Measurements from ENCODE around the gene HMCN1.

HMCN1 gene

GRCh38 chr1:185803241-185803640 lies 69.0 kb downstream of the HMCN1 start:
- DNase-seq (ENCODE audit: low read depth in 1 of 2, low spot score in 1 of 2), result no peak

GRCh38 chr1:185804206-185804605 lies 70.0 kb downstream of the HMCN1 start:
- DNase-seq (ENCODE audit: low read depth in 1 of 2, low spot score in 1 of 2), result no peak

- DNase-seq (ENCODE audit: low read depth in 1 of 2, low spot score in 1 of 2), result no peak
Observed at GRCh38 chr1:185804608-185805007, 70.4 kb downstream of the HMCN1 start.

DNA sequence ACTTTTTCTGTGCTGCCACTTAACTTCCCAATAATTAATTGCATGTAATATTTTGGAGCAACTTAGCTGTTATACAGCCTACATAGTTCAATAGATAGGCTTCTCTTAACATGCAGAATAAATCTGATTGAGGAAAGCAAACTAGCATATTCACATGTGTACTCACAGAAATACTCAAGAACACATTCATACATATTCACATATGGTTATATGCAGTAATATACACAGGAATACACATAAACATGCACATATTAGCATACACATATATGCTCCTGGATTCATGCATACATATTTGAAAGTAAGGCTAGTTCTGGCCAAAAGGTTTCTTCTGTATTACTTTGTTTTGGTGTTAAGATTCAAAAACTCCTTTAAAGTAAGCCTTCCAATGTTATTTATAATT lies 73.1 kb downstream of the HMCN1 start:
- DNase-seq (ENCODE audit: low read depth in 1 of 2, low spot score in 1 of 2), result no peak

DNA sequence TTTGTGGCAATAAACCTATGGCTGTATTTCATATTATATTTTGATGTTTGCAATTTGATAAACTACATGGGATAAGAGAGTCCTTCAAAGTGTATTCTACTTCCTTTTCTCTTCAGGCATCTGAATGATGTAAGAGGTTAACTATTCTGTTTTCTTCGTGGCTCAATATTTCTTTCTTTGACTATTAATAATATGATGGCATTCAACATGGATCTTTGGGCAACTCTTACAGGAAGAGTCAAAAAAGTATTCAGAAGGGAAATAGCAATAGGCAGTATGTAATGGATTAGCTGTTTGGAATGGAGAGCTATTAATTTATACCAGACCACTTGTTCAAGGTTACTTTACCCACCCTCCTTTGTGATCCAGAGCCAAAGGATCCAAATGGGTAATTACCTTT lies 74.4 kb downstream of the HMCN1 start:
- no peak for DNase-seq (ENCODE audit: low read depth in 1 of 2, low spot score in 1 of 2)

GRCh38 chr1:185811073-185811709 lies 77.0 kb downstream of the HMCN1 start:
- no peak for DNase-seq (ENCODE audit: low read depth in 1 of 2, low spot score in 1 of 2)

DNA sequence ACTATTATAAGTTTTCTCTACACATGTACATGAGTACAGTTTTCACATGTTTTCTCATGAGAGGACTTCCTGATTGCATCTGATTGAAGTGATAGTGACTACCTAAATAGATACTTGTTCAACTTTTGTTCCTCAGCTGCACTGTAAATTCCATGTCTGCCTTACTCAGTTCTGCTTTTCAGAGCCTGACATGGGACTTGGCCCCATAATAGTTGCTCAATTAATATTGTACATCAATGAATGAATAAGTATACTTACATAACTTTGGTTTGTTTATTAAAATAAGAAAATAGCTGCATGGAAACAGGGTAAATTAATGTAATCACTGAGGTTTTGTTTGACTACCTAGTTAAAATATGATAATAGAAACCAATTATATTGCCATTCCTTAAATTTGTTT lies 78.7 kb downstream of the HMCN1 start:
- no peak for DNase-seq (ENCODE audit: low read depth in 1 of 2, low spot score in 1 of 2)

- DNase-seq (ENCODE audit: low read depth in 1 of 2, low spot score in 1 of 2), result no peak
Observed at GRCh38 chr1:185813401-185813979, 79.3 kb downstream of the HMCN1 start.

DNA sequence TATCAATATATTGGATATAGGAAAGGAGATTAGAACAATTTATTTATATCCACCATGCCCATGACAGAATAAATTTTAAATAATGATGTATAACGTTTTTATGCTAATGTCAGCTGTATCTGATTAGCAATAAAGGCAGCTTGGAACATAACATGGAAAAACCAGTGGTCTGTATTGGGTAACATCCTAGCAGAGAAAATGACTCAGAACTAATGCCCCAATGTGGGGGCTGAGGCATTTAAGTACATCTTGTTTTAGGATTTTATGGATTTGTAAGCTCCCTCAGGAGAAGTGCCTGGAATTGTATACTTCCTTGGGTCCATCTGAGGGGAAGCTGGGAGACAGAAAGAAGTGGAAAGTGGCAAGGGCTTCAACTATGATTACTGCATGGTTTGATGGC lies 82.3 kb downstream of the HMCN1 start:
- DNase-seq (ENCODE audit: low read depth in 1 of 2, low spot score in 1 of 2), result no peak

DNA sequence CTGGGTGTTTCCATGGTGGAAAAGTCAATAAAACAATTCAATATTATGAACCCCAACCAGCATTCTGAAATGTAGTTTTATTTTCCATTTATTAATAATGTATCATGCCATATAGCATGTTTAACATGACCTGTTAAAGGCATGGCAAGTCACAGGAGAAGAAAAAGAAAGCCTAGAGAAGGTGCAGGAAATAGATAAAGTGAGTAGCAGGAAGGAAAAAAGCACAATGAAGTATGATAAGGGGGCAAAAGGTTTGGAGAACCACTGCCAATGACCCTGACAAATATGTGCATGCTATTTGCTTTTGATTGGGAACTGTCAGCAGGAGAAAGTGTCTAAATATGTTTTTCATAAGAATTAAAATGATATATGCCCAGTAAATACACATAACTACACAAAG lies 85.6 kb downstream of the HMCN1 start:
- no peak for DNase-seq (ENCODE audit: low read depth in 1 of 2, low spot score in 1 of 2)

DNA sequence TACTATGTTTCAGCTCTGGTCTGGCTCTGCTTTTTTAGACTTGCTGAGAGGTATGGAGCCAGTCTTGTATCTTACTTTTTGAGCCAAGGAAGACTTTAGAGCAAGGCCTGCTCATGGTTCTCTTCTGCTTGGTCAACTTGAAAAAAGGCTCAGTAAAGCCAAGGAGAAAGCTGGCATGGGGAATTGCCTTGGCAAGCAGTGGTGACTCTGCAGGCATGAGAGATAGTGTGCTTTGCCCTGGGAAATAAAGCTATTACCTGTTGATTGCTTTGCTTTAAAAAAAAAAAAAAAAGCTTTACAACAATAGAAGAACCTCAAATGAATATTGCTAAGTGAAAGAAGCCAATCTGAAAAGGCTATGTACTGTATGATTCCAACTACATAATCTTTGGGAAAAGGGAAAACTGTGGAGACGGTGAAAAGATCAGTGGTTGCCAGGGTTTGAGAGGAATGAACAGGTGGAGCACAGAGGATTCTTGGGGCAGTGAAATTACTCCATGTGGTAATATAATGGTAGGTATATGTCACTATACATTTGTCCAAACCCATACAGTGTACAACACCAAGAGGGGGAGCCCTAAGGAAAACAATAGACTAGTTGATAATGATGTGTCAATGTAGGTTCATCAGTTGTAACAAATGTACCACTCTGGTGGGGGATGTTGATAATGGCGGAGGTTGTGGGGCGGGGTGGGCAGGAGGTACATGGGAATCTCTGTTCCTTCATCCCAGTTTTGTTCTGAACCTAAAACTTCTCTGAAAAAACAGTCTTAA lies 87.6 kb downstream of the HMCN1 start:
- DNase-seq (ENCODE audit: low read depth in 1 of 2, low spot score in 1 of 2), result no peak

DNA sequence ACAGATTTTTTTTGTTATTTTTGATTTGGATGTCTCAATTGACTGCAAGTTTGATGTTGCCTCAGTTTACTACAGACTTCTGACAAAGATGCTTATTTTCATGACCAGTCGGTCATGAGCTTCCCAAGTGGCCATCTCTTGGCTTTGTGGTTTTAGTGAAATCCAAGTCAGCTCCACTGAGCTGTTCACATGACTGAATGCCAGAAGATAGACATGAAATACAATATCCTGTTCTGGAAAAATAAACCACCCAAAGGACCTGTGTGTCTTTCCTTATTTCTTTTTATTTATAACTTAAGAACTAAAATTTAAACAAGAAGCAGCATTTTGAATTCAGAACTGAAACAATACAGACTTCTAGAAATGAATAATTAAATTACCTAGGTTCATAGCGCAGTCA lies 89.3 kb downstream of the HMCN1 start:
- DNase-seq (ENCODE audit: low read depth in 1 of 2, low spot score in 1 of 2), result no peak

GRCh38 chr1:185824106-185824505 lies 89.9 kb downstream of the HMCN1 start:
- no peak for DNase-seq (ENCODE audit: low read depth in 1 of 2, low spot score in 1 of 2)

GRCh38 chr1:185825556-185825955 lies 91.4 kb downstream of the HMCN1 start:
- no peak for DNase-seq (ENCODE audit: low read depth in 1 of 2, low spot score in 1 of 2)

DNA sequence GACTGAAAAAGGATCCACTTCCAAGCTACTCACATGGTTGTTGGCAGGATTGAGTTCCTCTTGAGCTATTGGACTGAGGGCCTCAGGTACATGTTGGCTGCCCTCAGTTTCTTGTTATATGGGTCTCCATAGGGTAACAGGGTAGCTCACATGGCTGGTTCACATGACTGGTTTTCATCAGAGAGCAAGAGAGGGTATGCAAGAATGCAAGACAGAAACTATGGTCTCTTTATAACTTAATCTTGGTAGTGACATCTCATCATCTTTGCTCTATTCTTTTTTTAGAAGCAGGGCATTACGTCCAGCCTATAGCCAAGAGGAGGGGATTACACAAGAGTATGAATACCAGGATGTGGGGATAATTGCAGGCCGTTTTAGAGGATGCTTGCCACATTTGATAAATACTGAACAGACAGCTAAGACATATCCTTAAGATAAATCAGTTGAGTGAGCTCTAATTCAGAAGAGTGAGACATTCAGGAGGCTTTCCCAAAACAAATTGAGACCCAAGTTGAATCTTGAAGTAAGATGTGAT lies 100.2 kb downstream of the HMCN1 start:
- no peak for DNase-seq (ENCODE audit: low read depth in 1 of 2, low spot score in 1 of 2)

DNA sequence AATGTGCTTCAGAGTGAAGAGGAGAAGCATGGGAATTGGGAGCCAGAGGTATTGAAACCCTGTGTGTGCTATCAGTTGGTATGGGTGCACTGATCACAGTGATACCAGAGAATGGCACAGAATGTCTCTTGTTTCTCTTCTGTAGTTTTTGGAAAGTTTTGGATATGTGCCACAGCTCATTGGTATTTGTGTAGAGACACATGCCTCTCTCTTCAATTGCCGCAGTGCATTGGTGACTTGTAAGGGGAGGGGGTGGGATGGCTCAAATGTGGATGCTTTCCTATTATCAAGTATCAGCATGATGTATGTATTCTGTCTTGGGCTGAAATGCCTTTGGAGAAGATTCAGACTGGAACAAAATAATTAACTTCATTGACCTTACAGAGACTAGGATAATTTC lies 101.0 kb downstream of the HMCN1 start:
- DNase-seq (ENCODE audit: low read depth in 1 of 2, low spot score in 1 of 2), result no peak

GRCh38 chr1:185837711-185838110 lies 103.5 kb downstream of the HMCN1 start:
- no peak for DNase-seq (ENCODE audit: low read depth in 1 of 2, low spot score in 1 of 2)

- DNase-seq (ENCODE audit: low read depth in 1 of 2, low spot score in 1 of 2), result no peak
Observed at GRCh38 chr1:185838111-185838510, 103.9 kb downstream of the HMCN1 start.

- DNase-seq (ENCODE audit: low read depth in 1 of 2, low spot score in 1 of 2), result no peak
Observed at GRCh38 chr1:185840880-185841279, 106.7 kb downstream of the HMCN1 start.

DNA sequence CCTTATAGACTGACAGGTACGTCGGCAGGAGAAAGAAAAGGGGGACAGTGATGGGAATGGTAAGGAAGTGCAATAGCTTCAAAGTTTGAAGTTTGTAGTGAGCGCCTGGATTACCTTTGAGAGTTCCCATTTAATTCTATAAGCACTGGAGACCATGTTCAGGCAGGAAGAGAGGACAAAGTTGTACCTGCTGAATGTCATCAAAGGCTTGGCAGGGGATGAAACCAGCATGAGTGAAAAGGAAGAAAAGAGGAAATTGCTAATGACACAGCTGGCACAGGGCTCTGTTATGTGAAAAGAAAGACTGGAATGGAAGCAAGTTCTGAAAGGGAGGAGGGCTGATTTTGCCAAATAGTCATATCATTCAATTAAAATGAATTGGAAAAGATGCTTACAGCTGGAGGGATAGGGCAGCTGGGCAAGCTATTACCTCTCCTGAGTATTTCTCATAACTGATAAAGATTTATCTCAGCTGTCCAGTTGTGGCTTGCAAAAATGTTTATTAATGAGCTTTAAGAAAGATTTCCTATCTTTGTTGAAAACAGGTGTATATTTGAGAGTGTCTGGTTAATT lies 109.2 kb downstream of the HMCN1 start:
- DNase-seq (ENCODE audit: low read depth in 1 of 2, low spot score in 1 of 2), result no peak

DNA sequence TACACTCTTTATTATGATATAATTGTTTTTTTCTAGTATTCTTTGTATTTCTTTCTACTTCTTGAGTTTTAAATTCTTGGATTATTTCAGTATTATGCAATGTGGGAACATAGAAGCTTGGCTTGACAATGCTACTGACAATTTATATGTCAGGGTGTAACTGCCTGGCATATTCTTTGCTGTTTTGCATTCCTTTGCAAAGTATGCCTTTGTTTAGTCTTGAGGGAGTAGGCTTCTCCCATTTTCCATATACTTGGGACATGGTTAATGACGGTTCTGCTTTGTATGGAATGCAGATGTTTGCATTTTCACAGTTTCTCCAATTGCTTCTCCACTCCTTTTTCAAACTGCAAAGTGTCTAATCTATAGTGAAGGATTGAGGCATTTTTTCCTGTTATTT lies 109.8 kb downstream of the HMCN1 start:
- DNase-seq (ENCODE audit: low read depth in 1 of 2, low spot score in 1 of 2), result no peak
